Left hindlimb (tissue), 1 donor: Measurements from ENCODE around the gene VPREB1.
"Not testable (repeated sequence)": the region's sequence is repeated elsewhere in the genome, so short reads cannot be mapped to it uniquely, and the experiment has no call there.

ENCODE experiments used
- DNase-seq: peaks from one replicate; pipeline ENCODE4 v3.0.0-alpha.2; 2018

VPREB1 gene

GRCh38 chr22:22246706-22247105, 2.1 kb downstream of the VPREB1 start:
- no peak for DNase-seq

- no peak for DNase-seq
Observed at GRCh38 chr22:22248878-22249277, 4.3 kb downstream of the VPREB1 start.

- not testable (repeated sequence) for DNase-seq
Observed at GRCh38 chr22:22250651-22251050, 6.1 kb downstream of the VPREB1 start.

- not testable (repeated sequence) for DNase-seq
Observed at GRCh38 chr22:22256133-22256532, 11.5 kb downstream of the VPREB1 start.

- DNase-seq = not testable (repeated sequence)
Observed at GRCh38 chr22:22258597-22259415, 14.2 kb downstream of the VPREB1 start.

- DNase-seq = not testable (repeated sequence)
Observed at GRCh38 chr22:22260169-22260568, 15.6 kb downstream of the VPREB1 start.

GRCh38 chr22:22260586-22260985, 16.0 kb downstream of the VPREB1 start:
- DNase-seq = not testable (repeated sequence)

GRCh38 chr22:22262332-22263074, 17.9 kb downstream of the VPREB1 start:
- DNase-seq = not testable (repeated sequence)

- DNase-seq = not testable (repeated sequence)
Observed at GRCh38 chr22:22263823-22264222, 19.2 kb downstream of the VPREB1 start.

GRCh38 chr22:22270036-22270676, 25.6 kb downstream of the VPREB1 start:
- not testable (repeated sequence) for DNase-seq

- DNase-seq = not testable (repeated sequence)
Observed at GRCh38 chr22:22277423-22277822, 32.8 kb downstream of the VPREB1 start.

- not testable (repeated sequence) for DNase-seq
Observed at GRCh38 chr22:22284962-22285756, 40.6 kb downstream of the VPREB1 start.

GRCh38 chr22:22286390-22287105, 42.0 kb downstream of the VPREB1 start:
- not testable (repeated sequence) for DNase-seq

GRCh38 chr22:22287106-22287626, 42.6 kb downstream of the VPREB1 start:
- DNase-seq = not testable (repeated sequence)

GRCh38 chr22:22289666-22290065, 45.1 kb downstream of the VPREB1 start:
- not testable (repeated sequence) for DNase-seq

- not testable (repeated sequence) for DNase-seq
Observed at GRCh38 chr22:22291129-22291806, 46.7 kb downstream of the VPREB1 start.

GRCh38 chr22:22292656-22293055, 48.1 kb downstream of the VPREB1 start:
- not testable (repeated sequence) for DNase-seq

GRCh38 chr22:22293436-22293835, 48.9 kb downstream of the VPREB1 start:
- DNase-seq = not testable (repeated sequence)

GRCh38 chr22:22294641-22295040, 50.1 kb downstream of the VPREB1 start:
- DNase-seq = not testable (repeated sequence)
